Body of pancreas (tissue), 4 donors: ENCODE results near the gene FAM193A.

Experiments
- CTCF ChIP-seq, 7 experiments: fragments of 450-650 bp in 4 of 7; fragments of 200-600 bp in 3 of 7; sonication (generic) in 3 of 7; IDR thresholded peaks; one replicate each; pipeline ENCODE4 v1.5.1; 2016 to 2019; ENCODE audit warnings: antibody characterized with exemption in 7 of 7
- POLR2A ChIP-seq, 3 donors: fragments of 450-650 bp; IDR thresholded peaks; one replicate each; pipeline ENCODE4 v1.6.1; 2016; ENCODE audit warnings: antibody characterized with exemption in 3 of 3, mild to moderate bottlenecking in 2 of 3

GRCh38 chr4:2757426-2757825 is 221.0 kb downstream of the FAM193A start:
- TF ChIP-seq CTCF (IDR thresholded peaks at IDR 0.05) (no peak), POLR2A (IDR thresholded peaks at IDR 0.05) (no peak)
